Astrocyte of the spinal cord (primary cell): Measurements from ENCODE around the gene MAVS.
A peak's percentile ranks its signal among the peaks of the same experiment; 100 is the strongest.
"Not testable (repeated sequence)": the region's sequence is repeated elsewhere in the genome, so short reads cannot be mapped to it uniquely, and the experiment has no call there.

ENCODE experiments used
- DNase-seq: peaks from one replicate; pipeline ENCODE4 v3.0.0; 2011; ENCODE audit warnings: low read depth, low spot score
- H3K4me3 ChIP-seq: 2 replicates; pipeline ENCODE4 v1.5.1; 2011; ENCODE audit warnings: low read depth, mild to moderate bottlenecking, low read length, moderate library complexity
- CTCF ChIP-seq: IDR thresholded peaks from 2 replicates; pipeline ENCODE4 v1.5.1; 2012; ENCODE audit warnings: low read depth, mild to moderate bottlenecking, low read length, inconsistent platforms
- in situ Hi-C: cut with HindIII; loops from 2 replicates; pipeline ENCODE4 v1.10.0; 2017; ENCODE audit warnings: low sequenced_read_pairs

Gene MAVS

GRCh38 chr20:3876676-3877075 lies 30.0 kb downstream of the MAVS start:
- no peak for TF ChIP-seq CTCF
- in situ Hi-C loops, result no loop called here
- DNase-seq, result peak; percentile 15
- no peak overlapping the region for H3K4me3 ChIP-seq

GRCh38 chr20:3878921-3879274 lies 32.3 kb downstream of the MAVS start:
- DNase-seq, in situ Hi-C loops, H3K4me3 ChIP-seq: not testable (repeated sequence)

GRCh38 chr20:3885715-3886114 lies 39.1 kb downstream of the MAVS start:
- no peak for TF ChIP-seq CTCF
- in situ Hi-C loops, result no loop called here
- DNase-seq, result no peak
- H3K4me3 ChIP-seq, result no peak overlapping the region

- in situ Hi-C loops, result no loop called here
- peak overlapping the region; percentile 88 for H3K4me3 ChIP-seq
Observed at GRCh38 chr20:3887876-3888620, 41.4 kb downstream of the MAVS start.

GRCh38 chr20:3888622-3889488 lies 42.2 kb downstream of the MAVS start, which contains the start of gene PANK2:
Gene PANK2, plus strand, starts transcription at chr20:3889387.
- in situ Hi-C loops, result no loop called here
- TF ChIP-seq CTCF, result peak; percentile 43
- peak within 1 kb of the TSS; percentile 88 for H3K4me3 ChIP-seq
- peak; percentile 100 for DNase-seq

More at GRCh38 chr20:3887876-3888620, 41.4 kb downstream of the MAVS start:
- no peak for TF ChIP-seq CTCF
- no peak for DNase-seq

GRCh38 chr20:3889489-3890397 lies 43.1 kb downstream of the MAVS start:
- H3K4me3 ChIP-seq, result peak overlapping the region; percentile 88
- no peak for TF ChIP-seq CTCF
- in situ Hi-C loops, result no loop called here
- no peak for DNase-seq
